Measurements from ENCODE around the gene PIAS4.

PIAS4 gene

GRCh38 chr19:3977242-3978143 lies 30.0 kb upstream of the PIAS4 start:
- no peak for DNase-seq

- no peak for DNase-seq
These were observed 29.4 kb upstream of the PIAS4 start for GRCh38 chr19:3978145-3978544.

GRCh38 chr19:3979289-3979673 lies 28.3 kb upstream of the PIAS4 start:
- no peak for DNase-seq

GRCh38 chr19:3979674-3980352 lies 27.7 kb upstream of the PIAS4 start:
- DNase-seq, result no peak

- no peak for DNase-seq
These were observed 26.9 kb upstream of the PIAS4 start for GRCh38 chr19:3980353-3981251.

GRCh38 chr19:3981373-3981735 lies 26.2 kb upstream of the PIAS4 start:
- no peak for DNase-seq

- no peak for DNase-seq
These were observed 25.5 kb upstream of the PIAS4 start for GRCh38 chr19:3981736-3982681.

- no peak for DNase-seq
These were observed 24.6 kb upstream of the PIAS4 start for GRCh38 chr19:3982701-3983541.

- DNase-seq, result no peak
These were observed 24.0 kb upstream of the PIAS4 start for GRCh38 chr19:3983542-3983914.

- DNase-seq, result no peak
These were observed 23.5 kb upstream of the PIAS4 start for GRCh38 chr19:3983936-3984583.

- no peak for DNase-seq
These were observed 23.0 kb upstream of the PIAS4 start for GRCh38 chr19:3984584-3984907.

GRCh38 chr19:3984908-3985642 lies 22.5 kb upstream of the PIAS4 start, which contains the start of gene EEF2:
Gene EEF2, minus strand, starts transcription at chr19:3985463. Its CDS starts 83 bp downstream, at chr19:3985380.
- DNase-seq, result peak; percentile 83

GRCh38 chr19:3985643-3986259 lies 21.8 kb upstream of the PIAS4 start:
- no peak for DNase-seq

- DNase-seq, result peak; percentile 76
These were observed 21.1 kb upstream of the PIAS4 start for GRCh38 chr19:3986260-3987041.

- DNase-seq, result peak; percentile 79
These were observed 19.7 kb upstream of the PIAS4 start for GRCh38 chr19:3987619-3988371.

- DNase-seq, result no peak
These were observed 16.8 kb upstream of the PIAS4 start for GRCh38 chr19:3990815-3991117.

- DNase-seq, result no peak
These were observed 11.9 kb upstream of the PIAS4 start for GRCh38 chr19:3995607-3996006.
